Endometrium (tissue), 2 donors: ENCODE data around the gene BTBD2.

Source experiments
- FAIRE-seq: peaks from 2 replicates; lab custom pipeline; 2012; peaks lifted over from hg19 to GRCh38; lab: Jason Lieb, UNC
- donor health status: control.
- donor health status: control.

Gene BTBD2

DNA sequence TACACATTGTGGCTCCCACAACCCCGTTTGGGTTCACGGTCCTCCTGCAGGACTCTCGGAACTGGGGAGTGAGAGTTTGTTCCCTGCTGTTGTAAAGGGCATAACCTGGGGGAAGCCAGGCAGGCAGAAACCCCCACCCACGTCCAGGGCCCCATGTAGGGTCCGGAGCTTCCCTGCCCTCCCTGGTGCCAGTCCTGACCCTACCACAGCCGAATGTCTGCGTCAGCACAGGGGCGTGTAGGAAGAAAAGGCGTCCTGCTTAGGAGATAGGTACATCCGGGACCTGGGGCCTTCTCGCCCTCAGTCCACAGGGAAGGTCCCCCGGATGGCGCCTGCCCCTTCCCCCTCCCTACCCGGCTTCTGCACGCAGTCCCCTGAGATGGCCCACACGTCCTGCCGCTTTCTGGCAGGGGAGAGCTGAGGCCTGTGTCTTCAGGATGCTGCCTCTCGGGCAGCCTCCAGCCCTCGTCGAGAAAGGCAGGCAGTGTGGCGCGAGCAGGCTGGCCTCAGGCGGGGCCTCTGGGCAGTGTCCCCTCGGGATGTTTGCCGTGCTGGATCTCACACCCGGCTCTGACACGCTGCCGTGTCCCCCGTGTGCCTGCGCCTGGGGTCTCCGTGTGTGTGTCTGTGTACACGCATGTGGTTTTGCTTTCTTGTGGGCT, 55.5 kb downstream of the BTBD2 start:
- no peak for FAIRE-seq

DNA sequence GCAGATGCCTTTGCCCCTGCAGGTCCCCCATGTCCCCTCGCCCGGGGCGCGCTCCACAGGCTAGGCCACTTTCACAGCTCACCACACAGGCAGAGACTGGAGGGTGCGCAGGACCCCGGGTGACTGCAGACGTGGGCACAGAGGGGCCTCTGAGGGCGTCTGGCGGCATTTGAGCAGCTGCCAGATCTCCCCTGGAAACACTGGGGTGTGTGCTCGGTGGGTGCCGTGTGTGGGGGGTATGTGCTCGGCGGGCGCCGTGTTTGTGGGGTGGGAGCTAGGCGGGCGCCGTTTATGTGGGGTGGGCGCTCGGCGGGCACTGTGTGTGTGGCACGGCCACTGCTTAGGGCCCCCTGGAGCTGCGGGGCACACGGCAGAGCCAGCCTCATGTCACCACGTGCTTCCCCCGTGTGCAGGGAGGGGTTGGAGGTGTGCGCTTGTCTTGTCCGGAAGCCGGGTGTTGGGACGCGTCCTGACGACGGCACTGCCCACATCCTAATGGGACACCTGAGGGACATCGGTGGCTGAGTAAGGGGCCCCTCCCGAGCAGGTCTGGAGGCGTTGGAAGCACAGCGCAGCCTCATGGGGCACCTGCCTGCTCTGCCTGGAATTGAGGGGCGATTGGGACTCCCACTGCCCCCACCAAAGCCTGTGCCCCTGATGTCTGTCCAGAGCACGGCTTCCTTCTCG, 57.8 kb downstream of the BTBD2 start:
- FAIRE-seq: no peak

DNA sequence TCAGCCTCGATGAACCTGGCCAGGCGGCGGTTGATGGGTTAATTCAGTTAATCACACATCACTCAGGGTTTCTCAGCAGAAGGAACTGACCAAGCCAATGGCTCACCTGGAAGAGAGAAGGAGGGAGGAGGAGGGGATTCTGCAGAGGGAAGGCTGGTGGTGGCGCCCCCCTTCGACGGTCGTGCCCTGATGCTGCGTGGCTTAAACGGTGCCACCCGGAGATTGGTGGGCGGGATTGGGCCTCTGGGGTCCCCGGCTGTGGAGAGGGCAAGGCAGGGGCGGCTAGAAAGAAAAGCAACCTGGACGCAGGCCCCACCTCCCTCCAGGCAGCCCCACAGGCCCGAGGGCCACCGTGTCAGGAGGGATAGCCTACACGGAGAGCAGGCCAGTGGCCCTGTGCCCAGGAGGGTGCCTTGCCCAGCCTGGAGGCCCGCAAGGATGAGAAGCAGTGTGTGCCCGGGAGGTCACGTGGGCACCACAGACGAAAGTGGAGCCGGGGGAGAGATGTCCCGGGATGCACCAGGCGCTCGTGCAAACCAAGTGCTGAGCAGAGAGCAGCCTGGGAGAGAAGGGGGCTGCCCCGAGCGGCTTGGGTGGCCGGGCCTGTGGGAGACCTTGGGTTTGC, 58.5 kb downstream of the BTBD2 start:
- FAIRE-seq: no peak

- FAIRE-seq: no peak
Measured at GRCh38 chr19:1956122-1956494, 59.4 kb downstream of the BTBD2 start.

DNA sequence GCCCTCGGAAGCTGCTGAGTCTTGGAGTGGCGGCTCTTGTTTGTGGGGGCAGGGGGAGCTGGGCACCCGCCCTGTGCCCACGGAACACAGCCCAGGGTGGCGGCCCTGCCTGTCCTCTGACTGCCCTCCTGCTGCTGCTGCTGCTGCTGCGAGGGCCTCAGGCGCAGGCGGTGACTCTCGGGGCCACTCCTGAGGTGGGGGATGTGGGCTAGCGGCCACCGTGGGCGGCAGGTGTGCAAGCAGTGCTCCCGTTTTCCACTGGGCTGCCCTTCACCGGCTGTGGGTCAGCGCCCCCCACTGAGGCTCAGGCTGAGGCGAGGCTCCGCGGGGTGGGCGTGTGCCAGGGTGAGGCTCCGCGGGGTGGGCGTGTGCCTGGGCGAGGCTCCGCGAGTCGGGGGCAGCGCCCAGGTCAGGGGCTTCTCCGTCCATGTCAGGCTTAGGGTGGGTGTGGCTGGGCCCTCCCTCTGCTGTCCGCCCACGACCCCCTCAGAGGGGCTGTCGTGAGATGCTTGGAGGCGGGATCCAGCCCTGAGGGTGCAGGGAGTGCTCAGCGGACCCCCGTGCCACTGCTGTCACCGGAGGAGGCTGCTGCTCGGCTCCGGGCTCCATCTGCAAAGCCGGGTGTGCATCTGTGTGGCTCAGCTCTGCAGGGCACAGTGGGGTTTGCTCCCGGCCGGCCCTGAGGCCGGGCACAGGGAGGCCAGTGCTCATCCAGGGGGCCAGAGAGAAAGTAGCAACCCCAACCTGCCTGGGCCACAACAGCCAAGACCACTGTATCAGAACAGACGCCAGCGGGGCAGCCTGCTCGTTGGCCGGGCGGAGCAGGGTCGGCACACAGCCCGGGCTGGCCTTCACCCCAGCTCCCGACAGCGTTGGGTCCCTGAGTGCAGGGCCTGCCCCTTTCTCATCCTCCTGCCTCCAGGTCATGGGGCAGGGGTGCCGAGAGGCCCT, 60.1 kb downstream of the BTBD2 start:
- no peak for FAIRE-seq

GRCh38 chr19:1954532-1954933, 61.0 kb downstream of the BTBD2 start:
- FAIRE-seq: no peak

- FAIRE-seq: no peak
Measured at GRCh38 chr19:1953441-1954094, 61.9 kb downstream of the BTBD2 start.

- FAIRE-seq: no peak
Measured at GRCh38 chr19:1953037-1953436, 62.5 kb downstream of the BTBD2 start.

GRCh38 chr19:1952635-1953034, 62.9 kb downstream of the BTBD2 start:
- FAIRE-seq: no peak

DNA sequence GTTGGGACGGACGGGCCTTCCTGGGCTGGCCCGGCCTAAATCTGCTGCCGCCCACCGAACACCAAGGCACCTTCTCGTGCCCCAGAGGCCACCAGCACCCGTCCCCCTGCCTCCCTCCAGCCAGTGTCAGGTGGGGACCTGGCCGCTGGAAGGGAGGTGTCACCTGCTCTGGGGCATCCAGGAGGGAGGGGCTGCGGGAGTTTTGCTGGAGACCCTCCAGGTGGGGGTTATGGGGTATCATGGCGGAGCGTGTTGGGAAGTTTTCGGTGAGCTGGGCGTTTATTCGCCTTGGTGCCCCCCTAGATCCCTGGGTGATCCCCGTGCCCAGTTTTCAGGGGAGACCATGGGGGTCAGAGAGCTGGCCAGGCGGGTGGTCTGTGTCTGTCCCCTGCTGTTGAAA, 64.9 kb downstream of the BTBD2 start:
- no peak for FAIRE-seq

GRCh38 chr19:1949304-1950101, 66.0 kb downstream of the BTBD2 start:
- no peak for FAIRE-seq

DNA sequence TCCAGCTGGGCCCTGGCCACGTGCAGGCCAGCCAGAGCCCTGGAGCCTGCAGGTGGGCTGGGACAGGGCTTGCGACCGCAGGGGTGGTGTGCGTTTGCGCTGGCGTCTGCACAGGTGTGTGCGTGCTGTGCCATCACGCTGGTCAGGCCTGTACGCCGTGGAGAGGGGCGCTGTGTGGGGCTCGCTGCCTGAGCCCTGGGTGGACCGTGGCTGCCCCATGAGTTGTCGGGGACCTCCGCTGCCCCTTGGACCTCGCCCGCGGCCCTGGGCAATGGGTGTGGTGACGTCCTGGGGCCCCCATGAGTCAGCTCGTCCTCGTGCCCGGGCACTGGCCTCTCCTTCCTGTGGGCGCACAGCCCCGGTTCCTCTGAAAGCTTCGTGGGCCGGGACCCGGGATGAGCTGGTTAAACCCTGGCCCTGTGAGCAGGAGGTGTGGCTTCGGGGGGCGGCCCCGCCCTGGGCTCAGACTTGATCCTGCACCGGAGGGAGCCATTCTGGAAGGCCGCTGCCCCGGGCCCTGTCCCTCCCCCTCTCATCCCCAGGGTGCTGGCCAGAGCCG, 67.8 kb downstream of the BTBD2 start:
- FAIRE-seq: no peak

GRCh38 chr19:1945899-1946298, 69.6 kb downstream of the BTBD2 start:
- FAIRE-seq: no peak

DNA sequence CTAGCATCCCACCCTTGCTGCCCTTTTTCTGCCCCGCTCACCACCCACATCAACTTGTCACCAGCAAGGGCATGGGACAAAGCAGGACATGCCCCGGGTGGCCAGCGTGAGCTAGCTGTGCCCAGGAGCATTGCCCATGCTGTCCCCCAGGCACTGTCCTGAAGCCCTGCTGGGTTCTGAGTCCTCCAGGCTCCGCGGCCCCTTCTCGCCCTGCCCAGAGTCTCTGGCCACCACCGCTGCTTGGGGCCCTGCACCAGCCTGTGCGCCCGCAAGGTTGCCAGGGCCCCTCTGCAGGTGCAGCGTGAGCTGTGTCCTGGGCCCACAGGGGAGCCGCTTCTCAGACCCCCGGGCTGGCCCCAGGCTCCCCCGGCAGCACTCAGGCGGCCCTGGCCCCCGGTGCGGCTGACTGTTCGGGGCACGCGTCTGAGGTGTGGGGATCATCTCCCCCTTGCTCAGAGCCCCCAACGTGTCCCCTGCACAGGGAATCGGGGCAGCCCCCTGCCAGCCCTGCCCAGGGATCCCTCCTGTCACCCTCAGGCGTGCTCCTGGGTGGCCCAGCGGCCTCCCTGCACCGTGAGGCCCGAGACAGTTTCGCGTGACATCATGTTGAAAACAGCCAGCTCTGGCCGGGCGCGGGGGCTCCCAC, 70.5 kb downstream of the BTBD2 start:
- no peak for FAIRE-seq

DNA sequence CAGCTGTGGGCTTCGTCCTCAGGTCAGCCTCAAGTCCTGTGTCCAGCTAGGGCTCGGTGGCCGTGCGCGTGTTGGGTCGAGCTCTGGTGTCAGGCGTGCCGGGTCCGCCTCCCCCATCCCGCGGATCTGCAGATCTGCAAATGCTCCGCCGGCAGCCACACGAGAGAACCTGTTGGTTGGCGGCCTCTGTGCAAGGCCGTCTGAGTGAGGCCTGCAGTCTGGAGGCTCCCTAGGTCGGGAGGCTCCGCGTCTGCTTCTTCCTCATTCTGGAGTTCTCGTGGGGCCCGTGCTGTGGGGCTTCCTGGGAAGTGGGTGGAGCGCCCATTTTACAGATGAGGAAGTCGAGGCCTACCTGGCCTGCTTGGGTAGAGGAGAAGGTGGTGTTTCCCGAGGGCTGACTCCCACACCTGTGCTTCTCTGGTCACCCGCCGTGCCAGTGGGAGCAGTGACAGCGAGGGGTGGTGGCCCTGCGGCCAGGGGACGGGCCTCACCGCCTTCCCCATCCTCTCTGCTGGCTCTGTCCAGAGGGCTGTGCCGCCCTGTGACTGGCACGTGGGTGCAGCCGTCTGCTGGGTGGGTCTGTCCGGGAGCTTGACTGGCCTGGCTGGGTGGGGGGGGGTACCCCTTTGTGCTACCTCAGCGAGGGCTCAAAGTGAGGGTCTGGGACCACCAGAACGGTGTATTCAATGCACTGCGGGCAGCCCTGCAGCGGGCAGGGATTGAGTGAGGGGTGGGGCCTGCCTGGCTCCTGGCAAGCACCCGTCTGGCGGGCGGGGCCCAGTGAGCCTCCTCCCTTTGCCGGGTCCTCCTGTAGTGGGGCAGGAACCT, 71.2 kb downstream of the BTBD2 start:
- FAIRE-seq: no peak

DNA sequence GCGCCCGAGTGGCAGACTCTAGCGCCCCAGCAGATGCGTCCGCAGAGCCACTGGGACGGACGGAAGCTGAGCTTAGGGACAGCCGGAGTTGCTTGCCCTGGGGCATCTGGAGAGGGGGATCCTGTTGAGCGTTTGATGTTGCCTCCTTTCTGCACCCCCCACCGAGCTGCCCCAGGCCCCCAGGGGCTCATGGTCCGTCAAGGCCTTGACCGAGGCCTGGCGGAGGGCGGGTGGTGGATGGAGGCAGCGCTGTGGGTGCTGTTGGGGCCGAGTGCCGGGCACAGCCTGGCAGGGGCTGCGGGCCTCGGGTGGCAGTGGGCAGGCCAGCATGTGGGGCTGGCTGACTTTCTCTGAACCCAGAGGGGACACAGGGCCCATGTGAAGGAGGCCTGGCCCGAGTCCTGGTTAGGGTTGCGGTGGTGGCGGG, 71.8 kb downstream of the BTBD2 start:
- FAIRE-seq: no peak

DNA sequence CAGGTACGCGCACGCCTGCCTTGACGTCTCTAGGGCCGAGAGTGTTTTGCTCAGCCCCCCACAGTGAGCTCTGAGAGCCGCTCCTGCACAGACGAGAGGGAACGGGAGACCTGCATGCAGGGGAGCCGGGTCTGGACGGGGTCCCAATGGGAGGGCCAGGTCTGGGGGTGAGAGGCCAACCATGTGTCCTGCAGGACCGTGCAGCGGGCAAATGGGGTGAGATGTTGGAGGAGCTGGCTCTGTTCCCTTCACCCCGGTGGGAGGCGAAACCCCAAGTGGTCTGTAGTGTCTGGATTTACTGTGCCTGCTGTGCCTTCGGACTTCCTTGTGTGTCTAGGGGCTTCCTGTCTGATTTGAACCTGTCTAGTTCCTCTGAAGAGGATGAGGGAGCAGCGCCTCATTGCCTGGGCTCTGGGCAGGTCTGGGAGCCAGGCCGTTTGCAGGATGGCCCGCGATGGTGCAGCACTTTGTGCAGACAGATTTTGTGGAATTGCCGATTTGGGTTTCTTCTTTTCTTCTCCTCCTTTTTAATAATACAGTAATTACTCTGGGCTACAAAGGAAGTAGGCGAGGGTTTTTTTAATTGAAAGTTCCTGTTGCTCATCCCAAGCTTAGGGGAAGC, 72.5 kb downstream of the BTBD2 start:
- FAIRE-seq: no peak

GRCh38 chr19:1942078-1942933, 73.2 kb downstream of the BTBD2 start:
- FAIRE-seq: no peak
